ENCODE results near the gene PER3. TPM values are rescaled to one million over a fixed set of nuclear protein-coding genes. Genes with fewer than 3 reads are reported as not detected.

The PER3 gene
- total and polyA plus RNA-seq, 3 donors from 2014 or later: 15.4 to 40.8 (median 32.7) TPM

DNA sequence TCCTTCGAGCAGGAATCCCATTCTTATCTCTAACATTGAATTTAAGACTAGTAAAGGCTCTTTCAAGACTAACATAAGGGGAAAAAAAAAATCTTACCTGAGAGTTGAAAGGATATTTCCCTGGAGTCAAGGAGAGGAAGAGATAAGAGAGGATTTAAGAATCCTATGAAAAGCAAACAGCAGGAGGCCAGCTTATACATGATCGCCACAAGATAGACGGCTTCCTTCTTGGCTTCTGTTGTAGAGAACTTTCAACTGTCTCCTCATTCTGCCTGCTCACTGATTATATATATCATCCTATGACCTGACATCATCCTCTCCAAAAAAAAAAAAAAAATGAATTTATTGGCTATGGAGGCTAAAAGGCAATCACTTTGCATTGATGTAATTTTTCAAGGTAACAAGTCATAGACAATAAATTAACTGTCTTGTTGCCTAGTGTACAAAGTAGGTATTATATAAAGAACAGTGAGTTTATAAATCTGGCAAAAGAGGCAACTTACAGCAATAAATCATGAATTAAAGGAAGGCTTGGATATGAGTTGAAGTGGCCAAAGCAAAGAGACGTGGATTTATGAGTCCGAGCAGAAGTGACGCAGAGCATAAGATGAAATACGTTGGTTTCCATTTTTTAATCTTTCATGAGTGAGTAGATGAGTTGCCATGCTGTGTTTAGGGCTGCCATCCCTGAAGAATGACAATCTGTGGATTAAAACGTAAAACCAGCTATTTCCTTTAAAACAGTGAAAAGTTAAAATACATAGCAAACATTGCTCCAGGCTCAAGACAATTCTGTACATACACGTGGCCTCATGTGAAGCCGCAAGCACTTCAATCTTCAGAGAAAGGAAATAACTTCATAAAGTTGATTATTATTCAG lies 69.0 kb downstream of the PER3 start, which contains the start of gene UTS2:
TSS of gene UTS2 (minus strand) at position 262 of the 880 bp plus-strand sequence. CDS start at position 200, 62 bp downstream.
- DNase-seq: no peak
- no peaks in the 10 kb centered on the region for H3K36me3 ChIP-seq (ENCODE audit: low read depth, missing control alignments)
- H3K4me3 ChIP-seq: no peak within 1 kb of the TSS
- WGBS, 2 donors: 74 to 79% methylated on average over 10 of the region's 10 CpGs
- TF ChIP-seq, protein P1, sequence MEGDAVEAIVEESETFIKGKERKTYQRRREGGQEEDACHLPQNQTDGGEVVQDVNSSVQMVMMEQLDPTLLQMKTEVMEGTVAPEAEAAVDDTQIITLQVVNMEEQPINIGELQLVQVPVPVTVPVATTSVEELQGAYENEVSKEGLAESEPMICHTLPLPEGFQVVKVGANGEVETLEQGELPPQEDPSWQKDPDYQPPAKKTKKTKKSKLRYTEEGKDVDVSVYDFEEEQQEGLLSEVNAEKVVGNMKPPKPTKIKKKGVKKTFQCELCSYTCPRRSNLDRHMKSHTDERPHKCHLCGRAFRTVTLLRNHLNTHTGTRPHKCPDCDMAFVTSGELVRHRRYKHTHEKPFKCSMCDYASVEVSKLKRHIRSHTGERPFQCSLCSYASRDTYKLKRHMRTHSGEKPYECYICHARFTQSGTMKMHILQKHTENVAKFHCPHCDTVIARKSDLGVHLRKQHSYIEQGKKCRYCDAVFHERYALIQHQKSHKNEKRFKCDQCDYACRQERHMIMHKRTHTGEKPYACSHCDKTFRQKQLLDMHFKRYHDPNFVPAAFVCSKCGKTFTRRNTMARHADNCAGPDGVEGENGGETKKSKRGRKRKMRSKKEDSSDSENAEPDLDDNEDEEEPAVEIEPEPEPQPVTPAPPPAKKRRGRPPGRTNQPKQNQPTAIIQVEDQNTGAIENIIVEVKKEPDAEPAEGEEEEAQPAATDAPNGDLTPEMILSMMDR (IDR thresholded peaks at IDR 0.05): no peak
- no peak for TF ChIP-seq POLR2A (IDR thresholded peaks at IDR 0.05)
- no peaks in the 10 kb centered on the region for H3K4me1 ChIP-seq
- no peaks in the 10 kb centered on the region for H3K27me3 ChIP-seq
- no peak within 1 kb of the TSS for H3K27ac ChIP-seq
- intact Hi-C loops (cut with DNase I; ENCODE audit: low total_unique reads): no loop called here
- no peaks in the 10 kb centered on the region for H3K9me3 ChIP-seq

DNA sequence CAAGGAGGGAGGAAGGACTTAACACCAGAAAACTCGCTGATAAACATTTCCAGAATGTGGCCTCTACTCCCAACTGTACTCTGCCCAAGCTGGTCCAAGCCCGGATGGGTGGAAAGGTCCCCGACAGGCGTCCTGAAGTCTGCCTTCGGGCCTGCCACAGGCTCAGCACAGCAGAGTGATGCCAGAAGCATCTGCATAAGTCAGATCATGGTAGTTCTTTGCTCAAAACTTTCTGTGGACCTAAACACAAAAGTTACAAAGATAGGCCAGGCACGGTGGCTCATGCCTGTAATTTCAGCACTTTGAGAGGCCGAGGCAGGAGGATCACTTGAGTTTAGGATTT lies 69.6 kb downstream of the PER3 start:
- Histone ChIP-seq H3K9me3 (no peaks in the 10 kb centered on the region), H3K4me3 (no peak overlapping the region), H3K27ac (no peak overlapping the region), H3K27me3 (no peaks in the 10 kb centered on the region), H3K36me3 (ENCODE audit: low read depth, missing control alignments) (no peaks in the 10 kb centered on the region), H3K4me1 (no peaks in the 10 kb centered on the region)
- 82 to 83% methylated on average over 7 of the region's 7 CpGs for WGBS, 2 donors
- TF ChIP-seq, protein P1 (IDR thresholded peaks at IDR 0.05): no peak
- no peak for TF ChIP-seq POLR2A (IDR thresholded peaks at IDR 0.05)
- intact Hi-C loops (cut with DNase I; ENCODE audit: low total_unique reads): no loop called here
- DNase-seq: no peak

DNA sequence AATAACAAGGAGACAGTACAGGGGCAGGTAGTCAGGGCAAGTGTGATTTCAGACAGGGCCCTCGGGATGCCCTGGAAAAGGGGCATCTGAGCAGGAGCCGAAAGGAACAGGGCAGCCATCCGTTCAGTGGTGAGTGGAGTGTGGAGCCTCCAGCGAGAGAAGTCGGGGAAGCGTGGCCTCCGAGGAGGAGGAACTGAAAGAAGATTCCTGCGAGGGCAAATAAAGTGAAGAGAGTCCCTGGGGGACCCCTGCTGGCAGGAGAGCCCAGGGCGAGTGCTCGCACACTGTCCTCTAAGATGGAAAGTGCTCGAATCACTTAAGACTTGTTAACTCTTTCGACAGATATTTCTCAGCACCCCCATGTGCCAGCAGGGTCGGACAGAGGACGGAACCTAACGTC lies 72.3 kb downstream of the PER3 start:
- Histone ChIP-seq H3K4me1 (no peaks in the 10 kb centered on the region), H3K4me3 (no peak overlapping the region), H3K27ac (no peak overlapping the region), H3K9me3 (no peaks in the 10 kb centered on the region), H3K36me3 (ENCODE audit: low read depth, missing control alignments) (no peaks in the 10 kb centered on the region), H3K27me3 (no peaks in the 10 kb centered on the region)
- 50 to 55% methylated on average over 15 of the region's 15 CpGs for WGBS, 2 donors
- intact Hi-C loops (cut with DNase I; ENCODE audit: low total_unique reads): no loop called here
- TF ChIP-seq, protein P1 (IDR thresholded peaks at IDR 0.05): no peak
- TF ChIP-seq POLR2A (IDR thresholded peaks at IDR 0.05): no peak
- DNase-seq: no peak

DNA sequence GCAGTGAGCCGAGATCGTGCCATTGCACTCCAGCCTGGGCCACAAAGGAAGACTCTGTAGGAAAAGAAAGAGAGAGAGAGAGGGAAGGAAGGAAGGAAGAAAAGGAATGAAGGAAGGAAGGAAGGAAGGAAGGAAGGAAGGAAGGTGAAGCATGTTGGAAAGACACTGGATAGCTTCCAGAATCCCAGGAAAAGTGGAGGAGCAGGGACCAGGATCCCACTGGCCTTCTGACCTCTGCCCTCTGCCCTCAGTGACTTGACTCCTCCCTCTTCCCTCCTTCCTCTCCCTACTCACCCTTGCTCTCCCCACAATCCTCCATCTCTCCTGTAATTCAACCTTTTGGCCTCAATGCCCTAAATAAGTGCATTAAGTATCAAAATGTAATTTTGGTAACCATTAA lies 72.9 kb downstream of the PER3 start:
- no peaks in the 10 kb centered on the region for H3K36me3 ChIP-seq (ENCODE audit: low read depth, missing control alignments)
- no peaks in the 10 kb centered on the region for H3K27me3 ChIP-seq
- no peak for TF ChIP-seq POLR2A (IDR thresholded peaks at IDR 0.05)
- TF ChIP-seq, protein P1 (IDR thresholded peaks at IDR 0.05): no peak
- intact Hi-C loops (cut with DNase I; ENCODE audit: low total_unique reads): no loop called here
- no peaks in the 10 kb centered on the region for H3K4me1 ChIP-seq
- H3K27ac ChIP-seq: no peak overlapping the region
- DNase-seq: no peak
- H3K4me3 ChIP-seq: no peak overlapping the region
- WGBS, 2 donors: 38 to 60% methylated on average over 2 of the region's 2 CpGs
- H3K9me3 ChIP-seq: no peaks in the 10 kb centered on the region

DNA sequence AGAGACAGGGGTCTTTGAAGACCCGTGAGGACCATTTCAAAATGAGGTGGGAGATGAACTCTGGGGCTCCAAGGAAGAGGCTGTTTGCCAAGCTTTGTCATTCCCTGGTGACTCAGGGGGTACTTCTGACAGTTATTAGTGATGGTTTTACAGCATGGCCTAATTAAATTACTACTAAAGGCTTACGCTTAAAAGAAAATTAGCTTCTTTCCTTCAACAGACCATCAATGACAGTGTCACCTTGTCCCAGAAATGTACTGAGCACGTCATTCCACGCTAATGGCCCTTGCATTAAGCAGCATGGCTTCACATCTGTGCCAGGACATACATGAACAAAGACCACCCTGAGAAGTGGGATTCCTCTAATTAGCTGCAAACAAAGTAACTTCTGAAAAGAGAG lies 73.9 kb downstream of the PER3 start:
- no peak for DNase-seq
- Histone ChIP-seq H3K4me1 (no peaks in the 10 kb centered on the region), H3K27me3 (no peaks in the 10 kb centered on the region), H3K36me3 (ENCODE audit: low read depth, missing control alignments) (no peaks in the 10 kb centered on the region), H3K9me3 (no peaks in the 10 kb centered on the region), H3K4me3 (no peak overlapping the region), H3K27ac (no peak overlapping the region)
- intact Hi-C loops (cut with DNase I; ENCODE audit: low total_unique reads): no loop called here
- WGBS, 2 donors: 87 to 91% methylated on average over 4 of the region's 4 CpGs
- TF ChIP-seq POLR2A (IDR thresholded peaks at IDR 0.05): no peak
- TF ChIP-seq, protein P1 (IDR thresholded peaks at IDR 0.05): no peak
